NCI-H1436 (cell line): Measurements from ENCODE around the gene AMMECR1.
"Not testable (repeated sequence)": the region's sequence is repeated elsewhere in the genome, so short reads cannot be mapped to it uniquely, and the experiment has no call there.

Experiments used
- DNase-seq: peaks from one replicate; lab custom pipeline; 2025; lab: John Stamatoyannopoulos, UW

The AMMECR1 gene

GRCh38 chrX:110317820-110318663 lies at the start of gene AMMECR1:
AMMECR1 (minus strand) TSS chrX:110318085; CDS start chrX:110318071, 14 bp downstream.
- DNase-seq: peak; percentile 83

- DNase-seq: no peak
These were observed 45.4 kb upstream of the AMMECR1 start for GRCh38 chrX:110363244-110363643.

- DNase-seq: no peak
These were observed 41.4 kb upstream of the AMMECR1 start for GRCh38 chrX:110359273-110359672.

GRCh38 chrX:110358548-110358947 lies 40.7 kb upstream of the AMMECR1 start, which contains the start of gene RTL9:
RTL9 (plus strand) TSS chrX:110358848; CDS start chrX:110450618, 91,770 bp downstream.
- DNase-seq: no peak

GRCh38 chrX:110346681-110347080 lies 28.8 kb upstream of the AMMECR1 start:
- DNase-seq: no peak

GRCh38 chrX:110341189-110342035 lies 23.5 kb upstream of the AMMECR1 start:
- no peak for DNase-seq

- DNase-seq: no peak
These were observed 21.1 kb upstream of the AMMECR1 start for GRCh38 chrX:110338935-110339334.

- not testable (repeated sequence) for DNase-seq
These were observed 15.6 kb upstream of the AMMECR1 start for GRCh38 chrX:110333458-110333857.

GRCh38 chrX:110331444-110332030 lies 13.7 kb upstream of the AMMECR1 start:
- no peak for DNase-seq

- DNase-seq: not testable (repeated sequence)
These were observed 10.7 kb upstream of the AMMECR1 start for GRCh38 chrX:110328613-110329012.

GRCh38 chrX:110327336-110327735 lies 9.5 kb upstream of the AMMECR1 start:
- DNase-seq: no peak

GRCh38 chrX:110326712-110327111 lies 8.8 kb upstream of the AMMECR1 start:
- no peak for DNase-seq

- peak; percentile 64 for DNase-seq
These were observed 4.7 kb upstream of the AMMECR1 start for GRCh38 chrX:110322603-110323002.

- no peak for DNase-seq
These were observed 3.8 kb upstream of the AMMECR1 start for GRCh38 chrX:110321670-110322069.

GRCh38 chrX:110321081-110321480 lies 3.2 kb upstream of the AMMECR1 start:
- no peak for DNase-seq

GRCh38 chrX:110320381-110320987 lies 2.6 kb upstream of the AMMECR1 start:
- no peak for DNase-seq

GRCh38 chrX:110318664-110318968 lies 731 bp upstream of the AMMECR1 start:
- DNase-seq: no peak

GRCh38 chrX:110317061-110317819 lies 645 bp downstream of the AMMECR1 start:
- no peak for DNase-seq

- no peak for DNase-seq
These were observed 1.4 kb downstream of the AMMECR1 start for GRCh38 chrX:110316351-110317060.

- no peak for DNase-seq
These were observed 2.3 kb downstream of the AMMECR1 start for GRCh38 chrX:110315551-110315950.
